Glomerular visceral epithelial cell (primary cell): ENCODE measurements around the gene EFHD2.

Experiments
- DNase-seq: peaks from one replicate; pipeline ENCODE4 v3.0.0-alpha.2; 2016; ENCODE audit errors: extremely low spot score

EFHD2 gene

DNA sequence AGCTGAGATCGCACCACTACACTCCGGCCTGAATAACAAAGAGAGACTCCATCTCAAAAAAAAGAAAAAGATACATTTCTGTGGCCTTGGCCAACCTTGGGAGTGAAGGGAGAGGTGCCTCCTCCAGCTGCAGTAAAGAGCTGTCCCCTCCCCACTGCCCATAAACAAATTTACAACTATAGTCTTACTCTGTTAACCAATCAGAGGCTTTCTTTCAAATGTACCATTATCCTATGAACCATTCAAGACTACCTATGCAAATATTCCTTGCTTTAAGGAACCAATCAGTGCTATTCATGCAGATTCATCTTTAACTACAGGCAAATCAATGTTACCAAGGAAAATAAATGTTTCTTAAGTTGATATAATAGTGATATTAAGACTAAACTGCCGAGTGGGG lies 67.2 kb downstream of the EFHD2 start:
- DNase-seq = no peak

DNA sequence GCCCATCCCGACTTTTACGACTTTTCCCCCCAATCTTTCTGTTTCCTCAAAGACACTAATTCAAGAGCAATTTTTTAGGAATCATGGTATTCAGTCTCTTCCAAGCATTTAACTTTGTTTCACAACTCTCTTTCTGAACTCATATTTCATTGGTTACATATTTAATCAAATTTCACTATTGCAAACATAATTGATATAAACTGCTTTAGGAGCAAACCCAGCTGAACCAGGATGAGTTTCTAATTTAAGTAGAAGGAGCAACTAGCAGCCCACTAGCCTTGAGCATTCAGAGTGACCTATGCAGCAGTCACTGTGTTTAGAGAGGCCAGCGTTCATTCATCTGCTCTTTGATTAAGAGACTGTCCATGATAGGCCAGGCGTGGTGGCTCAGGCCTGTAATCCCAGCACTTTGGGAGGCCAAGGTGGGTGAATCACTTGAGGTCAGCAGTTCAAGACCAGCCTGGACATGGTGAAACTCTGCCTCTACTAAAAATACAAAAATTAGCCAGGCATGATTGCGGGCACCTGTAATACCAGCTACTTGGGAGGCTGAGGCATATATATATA lies 68.0 kb downstream of the EFHD2 start:
- DNase-seq = no peak
